Psoas muscle (tissue), 8 donors: ENCODE measurements around the gene EGF. TPM values are rescaled to one million over a fixed set of nuclear protein-coding genes. Genes with fewer than 3 reads are reported as not detected.

Source experiments
- ATAC-seq, 4 donors: fragments of 200-7000 bp; cut with Tn5 transposase; one replicate each; pipeline ENCODE4 v1.9.1; 2020; ENCODE audit warnings: moderate library complexity in 3 of 4, mild to moderate bottlenecking in 2 of 4
- DNase-seq, 2 donors: peaks; one replicate each; pipeline ENCODE4 v3.0.0-alpha.2; 2020
- H3K27ac ChIP-seq: fragments of 200-600 bp; one replicate; pipeline ENCODE4 v1.8.0; 2022
- H3K27me3 ChIP-seq, 3 donors: fragments of 200-600 bp in 1 of 3; one replicate each; pipeline versions ENCODE4 v1.6.1 to v1.8.0; 2013 to 2022; ENCODE audit warnings: low read length in 2 of 3, mild to moderate bottlenecking in 2 of 3, moderate library complexity in 1 of 3; ENCODE audit not compliant: insufficient read depth in 3 of 3
- H3K36me3 ChIP-seq, 2 donors: fragments of 200-600 bp in 1 of 2; one replicate each; pipeline versions ENCODE4 v1.6.1 to v1.8.0; 2013 to 2022; ENCODE audit warnings: low read depth in 1 of 2, mild to moderate bottlenecking in 1 of 2, moderate library complexity in 1 of 2; ENCODE audit not compliant: insufficient read depth in 1 of 2
- H3K4me1 ChIP-seq: fragments of 200-600 bp; one replicate; pipeline ENCODE4 v1.8.0; 2022
- H3K4me3 ChIP-seq: fragments of 200-600 bp; one replicate; pipeline ENCODE4 v1.8.0; 2022; ENCODE audit warnings: mild to moderate bottlenecking
- H3K9me3 ChIP-seq: fragments of 200-600 bp; one replicate; pipeline ENCODE4 v1.8.0; 2022
- CTCF ChIP-seq: fragments of 200-600 bp; IDR thresholded peaks from one replicate; pipeline ENCODE4 v1.8.0; 2022; ENCODE audit warnings: antibody characterized with exemption
- WGBS, 3 donors: extraction: QIAGEN DNeasy Blood & Tissue Kit; methylation state at CpG; one replicate each; pipeline versions ENCODE4 v1.1.6 to v1.1.7; 2013; 5-methylcytosine and 5-hydroxymethylcytosine counted together
- intact Hi-C, 2 donors: fragments of 100-400 bp; cut with DNase I; formaldehyde crosslinking; loops; one replicate each; pipeline versions ENCODE4 v1.11.0 to v1.14.2; 2022
- polyA plus RNA-seq, 3 donors: library from polyadenylated mRNA; stranded (reverse); fragments of 200-250 nt; gene quantifications; one replicate each; pipeline ENCODE4 v1.2.3, GENCODE V29; 2013
- total RNA-seq, 4 donors: library from RNA; stranded (reverse); fragmentation: NEBNext Ultra II Directional in 2 of 4; extraction: Animal tissue kit (Norgen Biotek cat#: 25700) in 2 of 4; gene quantifications; one replicate each; pipeline versions ENCODE4 v1.2.1 to v1.2.4, GENCODE V29; 2021 to 2023
- donor health status: healthy with polysubstance abuse.
- donor health status: DM: no; HTN: no; CAD: no; lungs with moderate emphysema.
- donor health status: Bipolar disorder and iron deficiency.
- donor health status: healthy.
- donor health status: DM: yes; HTN: yes; CAD: no.
- donor health status: DM: no; HTN: no; CAD: no.
- donor health status: DM: no; HTN: no; CAD: no.
- donor health status: DM: yes; HTN: yes; CAD: no.

EGF gene
- total and polyA plus RNA-seq, 7 donors = 2.5 to 92.4 (median 37.1) TPM

- Histone ChIP-seq H3K36me3 (peaks cover 0 to 72% of the 10 kb centered on the region in 2 donors), H3K4me1 (no peaks in the 10 kb centered on the region), H3K9me3 (no peaks in the 10 kb centered on the region), H3K4me3 (no peak overlapping the region), H3K27ac (no peak overlapping the region), H3K27me3 (no peaks in the 10 kb centered on the region)
- no peak for TF ChIP-seq CTCF
- intact Hi-C loops = loop anchor here in 1 of 2 donors (10.0 kb wide), 1 partner anchor 448 kb away; no protein-coding TSS in a partner anchor
- DNase-seq (no peak), ATAC-seq (no peak)
These were observed 49.7 kb downstream of the EGF start for GRCh38 chr4:109962401-109962800.

GRCh38 chr4:109966891-109967481, 54.3 kb downstream of the EGF start:
- ATAC-seq (no peak), DNase-seq (no peak)
- no peak overlapping the region for H3K4me3 ChIP-seq
- no peak for TF ChIP-seq CTCF
- H3K27ac ChIP-seq = no peak overlapping the region
- H3K9me3 ChIP-seq = no peaks in the 10 kb centered on the region
- peaks cover 0 to 73% of the 10 kb centered on the region in 2 donors for H3K36me3 ChIP-seq
- intact Hi-C loops = loop anchor here in 1 of 2 donors (5.0 to 10.0 kb wide), 2 partner anchors 135 to 452 kb away; no protein-coding TSS in a partner anchor
- H3K27me3 ChIP-seq = no peaks in the 10 kb centered on the region
- H3K4me1 ChIP-seq = no peaks in the 10 kb centered on the region
- WGBS, 3 donors = 85 to 88% (median 86%) methylated on average over 2 of the region's 2 CpGs

GRCh38 chr4:109967798-109968520, 55.3 kb downstream of the EGF start:
- ATAC-seq = peak in 1 of 4 donors; percentile 20
- TF ChIP-seq CTCF = no peak
- H3K9me3 ChIP-seq = no peaks in the 10 kb centered on the region
- WGBS, 3 donors = 94 to 95% (median 94%) methylated on average over 5 of the region's 5 CpGs
- no peak overlapping the region for H3K4me3 ChIP-seq
- H3K4me1 ChIP-seq = no peaks in the 10 kb centered on the region
- no peak for DNase-seq
- no peak overlapping the region for H3K27ac ChIP-seq
- peaks cover 0 to 73% of the 10 kb centered on the region in 2 donors for H3K36me3 ChIP-seq
- intact Hi-C loops = loop anchor here in 1 of 2 donors (5.0 to 10.0 kb wide), 2 partner anchors 136 to 453 kb away; no protein-coding TSS in a partner anchor
- no peaks in the 10 kb centered on the region for H3K27me3 ChIP-seq

- ATAC-seq (no peak), DNase-seq (no peak)
- H3K4me3 ChIP-seq = no peak overlapping the region
- H3K4me1 ChIP-seq = no peaks in the 10 kb centered on the region
- no peaks in the 10 kb centered on the region for H3K9me3 ChIP-seq
- intact Hi-C loops = loop anchor here in 1 of 2 donors (5.0 to 10.0 kb wide), 2 partner anchors 137 to 454 kb away; no protein-coding TSS in a partner anchor
- WGBS, 3 donors = 77 to 91% (median 84%) methylated on average over 3 of the region's 3 CpGs
- no peaks in the 10 kb centered on the region for H3K27me3 ChIP-seq
- no peak overlapping the region for H3K27ac ChIP-seq
- peaks cover 0 to 68% of the 10 kb centered on the region in 2 donors for H3K36me3 ChIP-seq
- no peak for TF ChIP-seq CTCF
These were observed 56.4 kb downstream of the EGF start for GRCh38 chr4:109969087-109969486.
